ENCODE data around the gene INPP1. TPM values are rescaled to one million over a fixed set of nuclear protein-coding genes. Genes with fewer than 3 reads are reported as not detected.

The INPP1 gene
- total RNA-seq, 1 experiment from 2014 or later: 4.3 TPM

- WGBS (ENCODE audit: extremely low coverage, insufficient read length, low lambda C conversion rate): no CpG with 5 or more reads among the region's 5 CpGs
- no peak overlapping the region for H3K23ac ChIP-seq (ENCODE audit: insufficient read length, low read depth, low read length)
Measured at GRCh38 chr2:190304404-190304803, 39.0 kb upstream of the INPP1 start.

More at GRCh38 chr2:190304404-190304803, 39.0 kb upstream of the INPP1 start:
- Histone ChIP-seq H4K5ac (ENCODE audit: insufficient read length, low read depth, low read length) (no peak overlapping the region), H3K23me2 (ENCODE audit: insufficient read length, low read depth, low read length, poor library complexity, severe bottlenecking) (no peaks in the 10 kb centered on the region), H2BK12ac (ENCODE audit: insufficient read length, low read depth, low read length) (no peak overlapping the region), H3K4me1 (ENCODE audit: insufficient read depth, low read length) (0 out of 2 replicates have a peak, but pooled peaks cover 4% of the 10 kb centered on the region), H2BK120ac (ENCODE audit: low read depth, low read length, poor library complexity, severe bottlenecking) (no peak overlapping the region), H4K91ac (ENCODE audit: insufficient read length, low read depth, low read length) (no peak overlapping the region), H2AFZ (ENCODE audit: low read length) (no peak overlapping the region), H3K4me2 (ENCODE audit: insufficient read depth, insufficient read length, low read length) (no peak overlapping the region), H3K79me2 (ENCODE audit: insufficient read depth, low read length) (no peaks in the 10 kb centered on the region; the same call in 1 of the 2 replicates), H3T11ph (ENCODE audit: low read length) (no peak overlapping the region), H2AK5ac (ENCODE audit: insufficient read length, low read length) (no peak overlapping the region), H4K20me1 (ENCODE audit: control insufficient read depth, insufficient read depth, insufficient read length) (no peaks in the 10 kb centered on the region), H3K9me3 (ENCODE audit: control insufficient read depth, low read depth, low read length) (no peaks in the 10 kb centered on the region), H2BK5ac (ENCODE audit: insufficient read length, low read length) (no peak overlapping the region), H3K4ac (ENCODE audit: low read depth, low read length) (no peak overlapping the region), H2BK15ac (ENCODE audit: low read depth, low read length) (no peak overlapping the region), H3K27me3 (ENCODE audit: insufficient read depth, low read length) (no peaks in the 10 kb centered on the region), H2BK20ac (ENCODE audit: low read depth, low read length, poor library complexity, severe bottlenecking) (no peak overlapping the region), H3K27ac (ENCODE audit: insufficient read length, low read depth, low read length) (no peak overlapping the region), H3K14ac (ENCODE audit: insufficient read depth, low read length) (no peak overlapping the region), H3K79me1 (ENCODE audit: insufficient read depth, low read depth, low read length, poor library complexity, severe bottlenecking) (peaks cover 3% of the 10 kb centered on the region), H3K18ac (ENCODE audit: insufficient read length, low read depth, low read length) (no peak overlapping the region), H3K56ac (ENCODE audit: insufficient read length, low read depth, low read length) (no peak overlapping the region), H3K9ac (ENCODE audit: extremely low read depth, insufficient read length, low read length) (no peak overlapping the region), H4K8ac (replicated peaks; ENCODE audit: insufficient read length, low read depth, low read length) (no peak overlapping the region)
- Mint-ChIP-seq H3K27me3 (ENCODE audit: low read depth) (no peaks in the 10 kb centered on the region), H3K36me3 (ENCODE audit: insufficient read depth in 1 of 3, low read depth in 3 of 3) (peaks cover 25 to 34% (median 30%) of the 10 kb centered on the region in 3 experiments), H3K9me3 (peaks cover 6% of the 10 kb centered on the region in 2 experiments; a peak in 3 of 5 replicates), H3K4me1 (peaks cover 13 to 17% of the 10 kb centered on the region in 2 experiments), H3K4me3 (no peak overlapping the region), H3K27ac (no peak overlapping the region)
- no peak for TF ChIP-seq CTCF (conservative IDR thresholded peaks at IDR 0.05)
- DNase-seq: no peak

Data from H9 (cell line).